Stimulated activated CD4-positive, alpha-beta T cell treated with anti-CD3 and anti-CD28 coated beads, TNF-alpha, amount 100 ng/mL, for 4 hours (primary cell): ENCODE results near the gene NBPF20.
"Not testable (repeated sequence)": the region's sequence is repeated elsewhere in the genome, so short reads cannot be mapped to it uniquely, and the experiment has no call there.

Source experiments
- DNase-seq, 3 experiments: peaks; one replicate each; pipeline ENCODE4 v3.0.0-alpha.2; 2020; ENCODE audit warnings: low read depth in 3 of 3

The NBPF20 gene

DNA sequence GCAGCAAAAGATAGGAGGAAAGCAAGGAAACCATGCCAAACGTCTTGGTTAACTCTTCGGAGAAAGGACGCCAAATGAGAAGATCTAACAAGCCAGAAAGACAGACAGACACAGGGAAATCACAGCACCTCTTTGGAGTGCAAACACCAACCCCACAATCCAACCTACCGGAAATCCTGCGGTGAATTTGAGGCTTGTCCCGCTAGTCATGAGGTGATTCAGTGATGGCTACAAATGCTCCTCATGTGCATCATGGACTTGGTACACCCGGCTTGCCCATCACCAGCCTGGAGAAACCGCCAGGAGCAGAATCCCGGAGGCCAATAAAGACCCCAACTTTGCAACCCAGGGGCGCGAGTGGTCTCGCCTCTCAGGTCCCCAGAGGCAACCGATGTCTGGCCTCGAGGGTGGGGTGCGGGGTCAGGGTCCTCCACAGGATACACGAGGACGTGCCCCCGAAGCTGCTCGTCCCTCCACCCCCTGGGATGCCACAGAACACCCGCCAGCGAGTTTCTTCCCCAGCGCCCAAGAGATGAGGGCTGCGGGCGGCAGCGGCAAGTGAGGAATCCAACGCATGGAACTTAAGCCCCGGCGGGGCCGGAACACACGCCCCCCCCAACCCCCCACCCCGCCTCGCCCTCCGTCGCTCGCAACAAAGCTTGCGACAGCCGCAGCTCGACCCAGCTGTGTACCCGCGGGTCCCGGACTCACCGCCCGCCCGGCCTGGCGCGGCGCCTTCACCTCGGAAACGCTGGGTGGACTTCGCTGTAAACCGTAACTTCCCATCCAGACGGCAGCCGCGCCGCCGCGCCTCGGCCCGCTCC, 579 bp downstream of the NBPF20 start:
- not testable (repeated sequence) for DNase-seq

DNA sequence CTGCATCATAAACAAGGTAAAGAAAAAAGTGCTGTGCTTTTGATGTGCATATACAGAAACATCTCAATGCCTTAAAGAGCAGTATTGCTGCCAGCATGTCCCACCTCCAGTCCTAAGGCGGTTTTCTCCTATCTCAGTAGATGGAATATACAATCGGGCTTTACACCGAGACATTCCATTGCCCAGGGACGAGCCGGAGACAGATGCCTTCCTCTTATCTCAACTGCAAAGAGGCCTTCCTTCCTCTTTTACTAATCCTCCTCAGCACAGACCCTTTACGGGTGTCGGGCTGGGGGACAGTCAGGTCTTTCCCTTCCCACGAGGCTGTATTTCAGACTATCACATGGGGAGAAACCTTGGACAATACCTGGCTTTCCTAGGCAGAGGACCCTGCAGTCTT, 10.3 kb downstream of the NBPF20 start:
- not testable (repeated sequence) for DNase-seq

DNA sequence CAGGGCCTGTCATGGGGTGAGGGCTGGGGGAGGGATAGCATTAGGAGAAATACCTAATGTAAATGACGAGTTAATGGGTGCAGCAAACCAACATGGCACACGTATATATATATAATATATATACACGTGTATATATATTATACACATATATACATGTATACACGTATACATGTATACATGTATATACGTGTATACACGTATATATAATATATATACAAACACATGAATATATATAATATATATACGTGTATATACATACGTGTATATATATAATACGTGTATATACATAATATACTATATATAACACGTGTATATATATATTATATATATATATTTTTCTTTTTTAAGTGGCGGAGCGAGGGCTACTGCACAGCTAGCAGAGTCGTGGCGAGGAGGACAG, 18.1 kb downstream of the NBPF20 start:
- DNase-seq, result not testable (repeated sequence)

DNA sequence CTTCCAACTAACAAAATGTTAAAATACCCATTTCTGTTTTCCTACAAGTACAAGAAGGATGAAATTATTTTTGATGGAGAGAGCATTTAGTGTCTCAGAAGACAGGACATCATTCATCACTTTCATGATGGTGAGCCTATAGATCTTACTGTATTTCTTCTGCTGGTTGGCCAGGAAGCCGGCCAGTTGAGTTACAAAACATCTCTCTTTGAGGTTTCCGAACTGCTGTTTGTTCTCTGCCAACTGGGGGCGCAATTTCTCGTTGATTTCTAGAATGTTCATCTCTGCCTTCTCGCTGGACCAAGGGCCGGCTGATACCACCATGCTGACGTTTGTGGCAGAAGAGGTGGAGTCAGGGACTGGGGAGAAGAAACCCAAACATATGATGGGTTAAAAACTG, 20.5 kb downstream of the NBPF20 start:
- DNase-seq, result not testable (repeated sequence)

DNA sequence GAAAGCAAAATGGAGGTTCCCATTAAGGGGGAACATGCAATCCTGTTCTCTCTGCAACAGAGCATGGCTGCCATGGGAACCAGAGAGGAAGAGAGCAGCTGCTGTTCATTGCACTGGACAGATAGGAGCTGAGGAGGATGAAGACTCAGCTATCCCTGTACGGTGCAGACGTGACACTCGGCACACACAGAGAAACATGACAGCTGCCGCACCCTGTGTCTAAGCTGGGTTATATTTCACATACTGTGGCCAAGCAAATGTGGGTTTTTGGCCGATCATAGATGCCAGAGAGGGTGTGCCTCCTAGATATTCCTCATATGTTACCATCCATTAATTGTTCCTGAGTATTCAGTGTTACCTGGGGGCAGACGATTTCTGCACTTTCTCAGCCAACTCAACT, 24.7 kb downstream of the NBPF20 start:
- DNase-seq, result not testable (repeated sequence)
